ENCODE results near the gene GSG1L2. TPM values are rescaled to one million over a fixed set of nuclear protein-coding genes. Genes with fewer than 3 reads are reported as not detected.
A peak's percentile ranks its signal among the peaks of the same experiment; 100 is the strongest.

GSG1L2 gene
- total and polyA plus RNA-seq, 4 experiments from 2014 or later: not detected

- H3K4me3 Mint-ChIP-seq: no peak overlapping the region
- Histone ChIP-seq H3K27ac (ENCODE audit: low read depth, low read length) (no peak overlapping the region), H3K27me3 (ENCODE audit: insufficient read depth, low read length) (no peaks in the 10 kb centered on the region), H3K4me1 (ENCODE audit: insufficient read depth, low read length) (no peaks in the 10 kb centered on the region), H3K9me3 (ENCODE audit: control insufficient read depth in 1 of 2, low read length in 2 of 2) (no peaks in the 10 kb centered on the region), H3K36me3 (ENCODE audit: insufficient read depth, low read length) (no peaks in the 10 kb centered on the region), H3K4me3 (ENCODE audit: low read length in 2 of 2) (no peak overlapping the region)
- no peak for DNase-seq
- ChIA-PET POLR2A (ENCODE audit: partially characterized antibody) (no interaction called here), CTCF (ENCODE audit: partially characterized antibody) (interaction anchor here (0.7 to 2.1 kb wide), 6 partner anchors 10 to 56 kb away, joined by 3 to 6 read pairs (median 3); no protein-coding TSS in a partner anchor)
- H3K27ac Mint-ChIP-seq: no peak overlapping the region
- intact Hi-C loops (cut with micrococcal nuclease): loop anchor here (10.0 kb wide), 1 partner anchor 194 kb away; the partner anchor contains the start of genes CFAP52 and STX8
- H3K9me3 Mint-ChIP-seq: no peaks in the 10 kb centered on the region
- H3K4me1 Mint-ChIP-seq: peaks cover 0 to 2% (median 0%) of the 10 kb centered on the region in 4 donors
- no peaks in the 10 kb centered on the region for H3K36me3 Mint-ChIP-seq
- peaks cover 9 to 14% of the 10 kb centered on the region in 2 donors for H3K27me3 Mint-ChIP-seq
Measured at GRCh38 chr17:9769036-9769695, 52.7 kb downstream of the GSG1L2 start.

DNA sequence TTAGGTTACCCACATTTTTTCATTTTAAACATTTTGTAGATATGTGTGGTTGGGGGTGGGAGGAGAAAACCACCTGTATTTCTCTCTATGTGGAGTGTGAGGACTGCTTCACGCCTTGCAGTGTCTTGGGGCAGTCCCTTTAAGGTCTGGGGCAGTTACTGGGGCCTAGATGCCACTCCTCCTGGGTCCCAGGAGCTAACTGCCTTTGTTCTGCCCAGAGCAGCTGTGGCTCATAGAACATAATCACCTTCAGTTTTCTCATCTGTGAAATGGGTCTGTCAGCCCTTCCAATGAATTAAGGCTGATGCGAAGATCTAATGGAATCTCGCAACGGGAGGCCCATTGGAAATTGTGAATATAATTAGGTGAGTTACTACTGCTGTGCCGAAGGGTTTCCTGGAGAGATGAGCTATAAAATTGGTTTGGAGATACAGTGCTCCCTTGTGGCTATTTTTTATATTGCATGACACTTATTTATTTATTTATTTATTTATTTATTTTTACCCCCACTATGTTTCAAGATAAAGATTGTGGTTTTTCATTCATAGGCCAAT is 53.4 kb downstream of the GSG1L2 start:
- H3K27me3 ChIP-seq (ENCODE audit: insufficient read depth, low read length): no peaks in the 10 kb centered on the region
- intact Hi-C loops (cut with micrococcal nuclease): loop anchor here (10.0 kb wide), 1 partner anchor 194 kb away; the partner anchor contains the start of genes CFAP52 and STX8
- H3K36me3 ChIP-seq (ENCODE audit: insufficient read depth, low read length): no peaks in the 10 kb centered on the region
- H3K27ac ChIP-seq (ENCODE audit: low read depth, low read length): no peak overlapping the region
- ChIA-PET POLR2A (ENCODE audit: partially characterized antibody) (no interaction called here), CTCF (ENCODE audit: partially characterized antibody) (interaction anchor here (0.6 to 2.1 kb wide), 6 partner anchors 9 to 55 kb away, joined by 3 to 6 read pairs (median 3); no protein-coding TSS in a partner anchor)
- no peaks in the 10 kb centered on the region for H3K9me3 ChIP-seq (ENCODE audit: control insufficient read depth in 1 of 2, low read length in 2 of 2)
- no peaks in the 10 kb centered on the region for H3K4me1 ChIP-seq (ENCODE audit: insufficient read depth, low read length)
- no peaks in the 10 kb centered on the region for H3K9me3 Mint-ChIP-seq
- peak overlapping the region in 1 of 7 donors; percentile 26 for H3K27ac Mint-ChIP-seq
- peaks cover 11 to 14% of the 10 kb centered on the region in 2 donors for H3K27me3 Mint-ChIP-seq
- no peaks in the 10 kb centered on the region for H3K36me3 Mint-ChIP-seq
- peaks cover 0 to 2% (median 0%) of the 10 kb centered on the region in 4 donors for H3K4me1 Mint-ChIP-seq
- peak in 3 of 5 donors; percentile 12 to 19 (median 14) for DNase-seq
- no peak overlapping the region for H3K4me3 Mint-ChIP-seq
- H3K4me3 ChIP-seq (ENCODE audit: low read length in 2 of 2): no peak overlapping the region

GRCh38 chr17:9767432-9767991 is 54.4 kb downstream of the GSG1L2 start:
- Histone ChIP-seq H3K36me3 (ENCODE audit: insufficient read depth, low read length) (no peaks in the 10 kb centered on the region), H3K27ac (ENCODE audit: low read depth, low read length) (no peak overlapping the region), H3K9me3 (ENCODE audit: control insufficient read depth in 1 of 2, low read length in 2 of 2) (no peaks in the 10 kb centered on the region), H3K27me3 (ENCODE audit: insufficient read depth, low read length) (no peaks in the 10 kb centered on the region), H3K4me3 (ENCODE audit: low read length in 2 of 2) (no peak overlapping the region), H3K4me1 (ENCODE audit: insufficient read depth, low read length) (no peaks in the 10 kb centered on the region)
- Mint-ChIP-seq H3K4me1 (peaks cover 0 to 2% (median 0%) of the 10 kb centered on the region in 4 donors), H3K4me3 (no peak overlapping the region), H3K9me3 (no peaks in the 10 kb centered on the region), H3K36me3 (no peaks in the 10 kb centered on the region), H3K27ac (no peak overlapping the region), H3K27me3 (peaks cover 12 to 17% of the 10 kb centered on the region in 2 donors)
- DNase-seq: no peak
- CTCF ChIA-PET (ENCODE audit: partially characterized antibody): interaction anchor here (2.1 kb wide), 1 partner anchor 35 kb away, joined by 5 read pairs; no protein-coding TSS in a partner anchor
- POLR2A ChIA-PET (ENCODE audit: partially characterized antibody): no interaction called here
- intact Hi-C loops (cut with micrococcal nuclease): loop anchor here (10.0 kb wide), 1 partner anchor 193 kb away; the partner anchor contains the start of genes CFAP52 and STX8

GRCh38 chr17:9766970-9767369 is 54.9 kb downstream of the GSG1L2 start:
- Histone ChIP-seq H3K27me3 (ENCODE audit: insufficient read depth, low read length) (no peaks in the 10 kb centered on the region), H3K9me3 (ENCODE audit: control insufficient read depth in 1 of 2, low read length in 2 of 2) (no peaks in the 10 kb centered on the region), H3K4me1 (ENCODE audit: insufficient read depth, low read length) (no peaks in the 10 kb centered on the region), H3K27ac (ENCODE audit: low read depth, low read length) (no peak overlapping the region), H3K4me3 (ENCODE audit: low read length in 2 of 2) (no peak overlapping the region), H3K36me3 (ENCODE audit: insufficient read depth, low read length) (no peaks in the 10 kb centered on the region)
- H3K27ac Mint-ChIP-seq: no peak overlapping the region
- no peak for DNase-seq
- H3K4me1 Mint-ChIP-seq: peaks cover 0 to 2% (median 0%) of the 10 kb centered on the region in 4 donors
- ChIA-PET POLR2A (ENCODE audit: partially characterized antibody) (no interaction called here), CTCF (ENCODE audit: partially characterized antibody) (interaction anchor here (2.1 kb wide), 1 partner anchor 35 kb away, joined by 5 read pairs; no protein-coding TSS in a partner anchor)
- H3K9me3 Mint-ChIP-seq: no peaks in the 10 kb centered on the region
- no peak overlapping the region for H3K4me3 Mint-ChIP-seq
- H3K36me3 Mint-ChIP-seq: no peaks in the 10 kb centered on the region
- intact Hi-C loops (cut with micrococcal nuclease): loop anchor here (10.0 kb wide), 1 partner anchor 192 kb away; the partner anchor contains the start of genes CFAP52 and STX8
- peaks cover 12 to 21% of the 10 kb centered on the region in 2 donors for H3K27me3 Mint-ChIP-seq

GRCh38 chr17:9765322-9765721 is 56.6 kb downstream of the GSG1L2 start:
- intact Hi-C loops (cut with micrococcal nuclease): loop anchor here (10.0 kb wide), 1 partner anchor 191 kb away; the partner anchor contains the start of genes CFAP52 and STX8

DNA sequence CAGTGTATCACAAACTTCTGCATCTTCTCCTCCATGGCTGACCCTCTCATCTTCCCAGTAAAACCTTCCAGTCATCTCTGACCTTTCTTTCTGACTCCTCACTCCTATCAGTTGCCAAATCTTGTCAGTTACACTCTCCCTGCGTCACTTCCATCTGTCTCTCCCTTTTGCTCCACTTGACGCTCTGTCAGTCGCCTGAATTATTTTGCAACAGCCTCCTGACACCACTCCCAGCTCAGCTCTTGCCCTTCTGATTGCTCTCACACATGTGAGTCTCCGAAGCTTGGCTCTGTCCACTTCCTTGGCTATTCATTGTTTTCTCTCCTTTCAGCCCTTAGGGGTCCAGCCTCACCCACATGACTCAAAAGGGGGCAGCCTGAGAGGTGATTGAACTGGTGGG is 58.2 kb downstream of the GSG1L2 start:
- Histone ChIP-seq H3K27me3 (ENCODE audit: insufficient read depth, low read length) (no peaks in the 10 kb centered on the region), H3K27ac (ENCODE audit: low read depth, low read length) (no peak overlapping the region), H3K4me3 (ENCODE audit: low read length in 2 of 2) (no peak overlapping the region), H3K9me3 (ENCODE audit: control insufficient read depth in 1 of 2, low read length in 2 of 2) (no peaks in the 10 kb centered on the region), H3K36me3 (ENCODE audit: insufficient read depth, low read length) (no peaks in the 10 kb centered on the region), H3K4me1 (ENCODE audit: insufficient read depth, low read length) (no peaks in the 10 kb centered on the region)
- intact Hi-C loops (cut with micrococcal nuclease): loop anchor here (10.0 kb wide), 1 partner anchor 189 kb away; the partner anchor contains the start of genes CFAP52 and STX8
- ChIA-PET POLR2A (ENCODE audit: partially characterized antibody) (no interaction called here), CTCF (ENCODE audit: partially characterized antibody) (no interaction called here)
- no peaks in the 10 kb centered on the region for H3K9me3 Mint-ChIP-seq
- DNase-seq: no peak
- no peaks in the 10 kb centered on the region for H3K36me3 Mint-ChIP-seq
- no peak overlapping the region for H3K4me3 Mint-ChIP-seq
- H3K27me3 Mint-ChIP-seq: peaks cover 11 to 23% of the 10 kb centered on the region in 2 donors
- H3K27ac Mint-ChIP-seq: no peak overlapping the region
- peaks cover 0 to 2% (median 0%) of the 10 kb centered on the region in 4 donors for H3K4me1 Mint-ChIP-seq

More at GRCh38 chr17:9765322-9765721, 56.6 kb downstream of the GSG1L2 start:
- CTCF ChIA-PET (ENCODE audit: partially characterized antibody): interaction anchor here (1.6 kb wide), 1 partner anchor 14 kb away, joined by 4 read pairs; no protein-coding TSS in a partner anchor
- H3K27ac Mint-ChIP-seq: no peak overlapping the region
- H3K4me1 Mint-ChIP-seq: peaks cover 0 to 2% (median 0%) of the 10 kb centered on the region in 4 donors
- H3K36me3 Mint-ChIP-seq: no peaks in the 10 kb centered on the region
- no peak for DNase-seq
- H3K27me3 Mint-ChIP-seq: peaks cover 12 to 21% of the 10 kb centered on the region in 2 donors
- no peaks in the 10 kb centered on the region for H3K4me1 ChIP-seq (ENCODE audit: insufficient read depth, low read length)
- no peaks in the 10 kb centered on the region for H3K27me3 ChIP-seq (ENCODE audit: insufficient read depth, low read length)
- H3K9me3 Mint-ChIP-seq: no peaks in the 10 kb centered on the region
- no peaks in the 10 kb centered on the region for H3K9me3 ChIP-seq (ENCODE audit: control insufficient read depth in 1 of 2, low read length in 2 of 2)
- H3K4me3 Mint-ChIP-seq: no peak overlapping the region
- H3K36me3 ChIP-seq (ENCODE audit: insufficient read depth, low read length): no peaks in the 10 kb centered on the region
- H3K4me3 ChIP-seq (ENCODE audit: low read length in 2 of 2): no peak overlapping the region
- H3K27ac ChIP-seq (ENCODE audit: low read depth, low read length): no peak overlapping the region
- POLR2A ChIA-PET (ENCODE audit: partially characterized antibody): no interaction called here

DNA sequence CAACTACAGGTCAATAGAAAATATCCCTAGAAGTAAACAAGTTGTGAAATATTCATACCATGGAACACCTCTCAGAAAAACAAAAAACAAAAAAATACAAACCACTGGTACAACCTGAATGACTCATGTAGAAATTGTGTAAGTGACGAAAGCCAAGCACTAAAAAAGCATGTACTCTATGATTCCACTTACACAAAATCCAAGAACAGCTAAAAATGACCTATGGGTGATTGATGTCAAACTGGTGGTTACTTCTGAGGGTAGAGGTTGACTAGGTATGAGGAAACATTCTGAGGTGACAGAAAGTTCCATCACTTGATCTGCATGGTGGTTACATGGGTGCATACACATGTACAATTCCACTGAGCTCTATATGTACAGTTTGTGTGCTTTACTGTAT is 61.6 kb downstream of the GSG1L2 start:
- POLR2A ChIA-PET (ENCODE audit: partially characterized antibody): interaction anchor here (0.5 kb wide), 1 partner anchor 467 kb away, joined by 3 read pairs; no protein-coding TSS in a partner anchor
- no peaks in the 10 kb centered on the region for H3K9me3 Mint-ChIP-seq
- no peaks in the 10 kb centered on the region for H3K4me1 ChIP-seq (ENCODE audit: insufficient read depth, low read length)
- H3K27me3 Mint-ChIP-seq: peaks cover 14 to 17% of the 10 kb centered on the region in 2 donors
- intact Hi-C loops (cut with micrococcal nuclease): loop anchor here (10.0 kb wide), 1 partner anchor 185 kb away; the partner anchor contains the start of genes CFAP52 and STX8
- no peak overlapping the region for H3K27ac ChIP-seq (ENCODE audit: low read depth, low read length)
- no peaks in the 10 kb centered on the region for H3K4me1 Mint-ChIP-seq
- H3K27ac Mint-ChIP-seq: no peak overlapping the region
- H3K4me3 ChIP-seq (ENCODE audit: low read length in 2 of 2): no peak overlapping the region
- CTCF ChIA-PET (ENCODE audit: partially characterized antibody): no interaction called here
- H3K4me3 Mint-ChIP-seq: no peak overlapping the region
- no peaks in the 10 kb centered on the region for H3K36me3 Mint-ChIP-seq
- DNase-seq: no peak
- H3K36me3 ChIP-seq (ENCODE audit: insufficient read depth, low read length): no peaks in the 10 kb centered on the region
- no peaks in the 10 kb centered on the region for H3K27me3 ChIP-seq (ENCODE audit: insufficient read depth, low read length)
- no peaks in the 10 kb centered on the region for H3K9me3 ChIP-seq (ENCODE audit: control insufficient read depth in 1 of 2, low read length in 2 of 2)
